MM.1S (cell line): Measurements from ENCODE around the gene PIK3CD.

Experiments used
- DNase-seq: peaks from one replicate; pipeline ENCODE4 v3.0.0-alpha.2; 2015
- H2AFZ ChIP-seq: fragments of 300-600 bp; sonication (generic); 2 replicates; pipeline ENCODE4 v1.6.0; 2016; ENCODE audit warnings: antibody characterized with exemption, low read length
- H3F3A ChIP-seq: fragments of 300-600 bp; sonication (generic); 2 replicates; pipeline ENCODE4 v1.6.1; 2016; ENCODE audit warnings: mild to moderate bottlenecking, antibody characterized with exemption, low read length, moderate library complexity, mixed read lengths; ENCODE audit not compliant: insufficient read depth
- H3K27ac ChIP-seq: fragments of 300-600 bp; sonication (generic); 2 replicates; pipeline ENCODE4 v1.5.1; 2016; ENCODE audit warnings: mild to moderate bottlenecking, low read length
- H3K27me3 ChIP-seq: fragments of 300-600 bp; sonication (generic); replicated peaks from 2 replicates; pipeline ENCODE4 v1.6.0; 2016; ENCODE audit warnings: low read length; ENCODE audit not compliant: insufficient read depth
- H3K36me3 ChIP-seq: fragments of 300-600 bp; sonication (generic); replicated peaks from 2 replicates; pipeline ENCODE4 v1.6.1; 2016; ENCODE audit warnings: mild to moderate bottlenecking, low read length, mixed read lengths; ENCODE audit not compliant: insufficient read depth
- H3K4me1 ChIP-seq: fragments of 300-600 bp; sonication (generic); 2 replicates; pipeline ENCODE4 v1.6.1; 2016; ENCODE audit warnings: low read length, mixed read lengths
- H3K4me2 ChIP-seq: fragments of 300-600 bp; sonication (generic); 2 replicates; pipeline ENCODE4 v1.6.0; 2016; ENCODE audit warnings: low read depth, low read length
- H3K4me3 ChIP-seq: fragments of 300-600 bp; sonication (generic); 2 replicates; pipeline ENCODE4 v1.5.1; 2016; ENCODE audit warnings: low read length, mixed read lengths
- H3K79me2 ChIP-seq: fragments of 300-600 bp; sonication (generic); 2 replicates; pipeline ENCODE4 v1.6.1; 2016; ENCODE audit warnings: mixed run types, low read length, mixed read lengths
- H3K9ac ChIP-seq: fragments of 300-600 bp; sonication (generic); 2 replicates; pipeline ENCODE4 v1.6.1; 2016; ENCODE audit warnings: low read length, mixed read lengths
- H3K9me2 ChIP-seq: fragments of 300-600 bp; sonication (generic); replicated peaks from 2 replicates; pipeline ENCODE4 v1.6.1; 2016; ENCODE audit warnings: mild to moderate bottlenecking, low read length, mixed read lengths; ENCODE audit not compliant: insufficient read depth
- H3K9me3 ChIP-seq: fragments of 300-600 bp; sonication (generic); replicated peaks from 2 replicates; pipeline ENCODE4 v1.6.1; 2016; ENCODE audit warnings: mild to moderate bottlenecking, low read length, mixed read lengths; ENCODE audit not compliant: insufficient read depth
- H4K20me1 ChIP-seq: fragments of 300-600 bp; sonication (generic); 2 replicates; pipeline ENCODE4 v1.6.1; 2016; ENCODE audit warnings: mild to moderate bottlenecking, low read length, moderate library complexity, mixed read lengths; ENCODE audit not compliant: insufficient read depth
- EZH2 ChIP-seq: fragments of 300-600 bp; sonication (generic); optimal IDR thresholded peaks from 2 replicates; pipeline ENCODE3; 2017; ENCODE audit warnings: low read depth, mild to moderate bottlenecking, antibody characterized with exemption, low read length, mixed read lengths
- EZH2phosphoT487 ChIP-seq: fragments of 300-600 bp; sonication (generic); IDR thresholded peaks from 2 replicates; pipeline ENCODE4 v1.6.1; 2018; ENCODE audit warnings: antibody characterized with exemption, low read length
- TF ChIP-seq, protein P1 (sequence below): fragments of 300-600 bp; sonication (generic); IDR thresholded peaks from 2 replicates; pipeline ENCODE4 v1.5.1; 2016; ENCODE audit warnings: antibody characterized with exemption, low read length, mixed read lengths

Gene PIK3CD

DNA sequence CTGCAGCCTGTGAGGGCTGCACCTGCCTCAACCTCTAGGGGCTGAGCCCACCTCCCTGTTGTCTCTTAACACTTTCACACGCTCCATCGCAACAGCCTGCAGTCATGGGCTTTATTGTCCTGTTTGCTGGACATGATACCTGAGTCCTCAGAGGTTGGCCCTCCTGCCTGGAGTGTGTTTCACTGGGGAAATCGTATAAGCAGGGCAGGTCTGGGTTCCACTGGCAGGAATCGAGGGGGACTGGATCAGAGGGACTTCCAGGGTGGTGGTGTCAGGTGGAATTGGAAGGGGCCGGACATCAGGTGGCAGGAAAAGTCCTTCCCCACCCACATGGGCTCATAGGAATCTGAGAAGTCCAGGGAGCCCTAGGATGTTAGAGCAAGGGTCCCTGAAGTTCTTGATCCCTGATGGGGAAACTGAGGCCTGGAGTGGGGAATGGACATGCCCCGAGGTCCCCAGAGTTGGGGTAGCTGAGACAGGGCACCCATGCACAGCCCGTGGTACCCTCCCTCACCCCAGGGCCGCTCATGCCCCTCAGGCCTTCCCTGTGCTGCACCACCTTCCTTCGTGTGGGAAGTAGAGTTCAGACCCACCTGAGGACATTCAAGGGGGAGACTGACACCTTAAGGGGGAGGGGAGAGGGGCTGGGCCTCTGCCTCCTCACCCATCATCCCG is 66.6 kb downstream of the PIK3CD start:
- Histone ChIP-seq H3K9ac (peak overlapping the region; percentile 78), H3K27me3 (no peaks in the 10 kb centered on the region), H3K4me3 (peak overlapping the region; percentile 71), H3K4me1 (peaks cover 17% of the 10 kb centered on the region), H3K9me3 (no peaks in the 10 kb centered on the region), H3K4me2 (peak overlapping the region; percentile 85), H4K20me1 (no peaks in the 10 kb centered on the region), H3K79me2 (0 out of 2 replicates have a peak, but pooled peaks cover 2% of the 10 kb centered on the region), H3F3A (no peaks in the 10 kb centered on the region), H3K36me3 (no peaks in the 10 kb centered on the region), H2AFZ (peak overlapping the region; percentile 91), H3K9me2 (no peaks in the 10 kb centered on the region), H3K27ac (peak overlapping the region; percentile 59; the same call in 1 of the 2 replicates)
- no peak for TF ChIP-seq EZH2phosphoT487
- TF ChIP-seq EZH2: no peak
- TF ChIP-seq, protein P1, sequence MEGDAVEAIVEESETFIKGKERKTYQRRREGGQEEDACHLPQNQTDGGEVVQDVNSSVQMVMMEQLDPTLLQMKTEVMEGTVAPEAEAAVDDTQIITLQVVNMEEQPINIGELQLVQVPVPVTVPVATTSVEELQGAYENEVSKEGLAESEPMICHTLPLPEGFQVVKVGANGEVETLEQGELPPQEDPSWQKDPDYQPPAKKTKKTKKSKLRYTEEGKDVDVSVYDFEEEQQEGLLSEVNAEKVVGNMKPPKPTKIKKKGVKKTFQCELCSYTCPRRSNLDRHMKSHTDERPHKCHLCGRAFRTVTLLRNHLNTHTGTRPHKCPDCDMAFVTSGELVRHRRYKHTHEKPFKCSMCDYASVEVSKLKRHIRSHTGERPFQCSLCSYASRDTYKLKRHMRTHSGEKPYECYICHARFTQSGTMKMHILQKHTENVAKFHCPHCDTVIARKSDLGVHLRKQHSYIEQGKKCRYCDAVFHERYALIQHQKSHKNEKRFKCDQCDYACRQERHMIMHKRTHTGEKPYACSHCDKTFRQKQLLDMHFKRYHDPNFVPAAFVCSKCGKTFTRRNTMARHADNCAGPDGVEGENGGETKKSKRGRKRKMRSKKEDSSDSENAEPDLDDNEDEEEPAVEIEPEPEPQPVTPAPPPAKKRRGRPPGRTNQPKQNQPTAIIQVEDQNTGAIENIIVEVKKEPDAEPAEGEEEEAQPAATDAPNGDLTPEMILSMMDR: no peak
- no peak for DNase-seq

DNA sequence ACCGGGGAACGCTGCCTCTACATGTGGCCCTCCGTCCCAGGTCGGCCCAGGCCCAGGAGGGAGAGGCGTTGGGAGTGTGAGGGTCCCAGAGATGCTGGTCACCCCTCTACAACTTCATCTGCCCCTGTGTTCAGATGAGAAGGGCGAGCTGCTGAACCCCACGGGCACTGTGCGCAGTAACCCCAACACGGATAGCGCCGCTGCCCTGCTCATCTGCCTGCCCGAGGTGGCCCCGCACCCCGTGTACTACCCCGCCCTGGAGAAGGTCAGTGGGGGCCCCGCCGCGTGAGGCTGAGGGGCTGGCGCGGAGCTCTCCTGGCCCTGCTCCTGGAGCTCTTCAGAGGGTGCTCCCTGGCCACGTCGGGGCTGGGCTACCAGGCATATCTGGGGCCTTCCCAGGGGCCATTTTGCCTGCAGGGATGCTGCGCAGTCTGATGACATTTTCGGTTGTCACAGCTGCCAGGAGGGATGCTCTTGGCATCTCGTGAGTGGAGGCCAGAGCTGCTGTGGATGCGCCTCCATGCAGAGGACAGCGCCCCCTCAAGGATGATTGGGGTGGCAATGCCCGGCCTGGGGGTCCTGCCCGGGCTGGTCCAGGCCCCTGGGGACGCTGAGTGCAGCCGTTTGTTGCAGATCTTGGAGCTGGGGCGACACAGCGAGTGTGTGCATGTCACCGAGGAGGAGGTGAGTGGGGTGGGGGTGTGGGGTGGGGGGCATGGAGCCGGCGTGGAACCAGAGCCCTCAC is 68.6 kb downstream of the PIK3CD start:
- Histone ChIP-seq H2AFZ (no peak overlapping the region), H3F3A (no peaks in the 10 kb centered on the region), H3K9me3 (no peaks in the 10 kb centered on the region), H3K4me3 (no peak overlapping the region), H4K20me1 (no peaks in the 10 kb centered on the region), H3K4me2 (no peak overlapping the region), H3K36me3 (no peaks in the 10 kb centered on the region), H3K27me3 (no peaks in the 10 kb centered on the region), H3K27ac (no peak overlapping the region), H3K4me1 (peaks cover 14% of the 10 kb centered on the region), H3K79me2 (0 out of 2 replicates have a peak, but pooled peaks cover 2% of the 10 kb centered on the region), H3K9me2 (no peaks in the 10 kb centered on the region), H3K9ac (no peak overlapping the region)
- DNase-seq: no peak
- TF ChIP-seq EZH2phosphoT487: no peak
- TF ChIP-seq, protein P1: 0 out of 2 replicates have a peak, but pooled peaks have one; percentile 5

DNA sequence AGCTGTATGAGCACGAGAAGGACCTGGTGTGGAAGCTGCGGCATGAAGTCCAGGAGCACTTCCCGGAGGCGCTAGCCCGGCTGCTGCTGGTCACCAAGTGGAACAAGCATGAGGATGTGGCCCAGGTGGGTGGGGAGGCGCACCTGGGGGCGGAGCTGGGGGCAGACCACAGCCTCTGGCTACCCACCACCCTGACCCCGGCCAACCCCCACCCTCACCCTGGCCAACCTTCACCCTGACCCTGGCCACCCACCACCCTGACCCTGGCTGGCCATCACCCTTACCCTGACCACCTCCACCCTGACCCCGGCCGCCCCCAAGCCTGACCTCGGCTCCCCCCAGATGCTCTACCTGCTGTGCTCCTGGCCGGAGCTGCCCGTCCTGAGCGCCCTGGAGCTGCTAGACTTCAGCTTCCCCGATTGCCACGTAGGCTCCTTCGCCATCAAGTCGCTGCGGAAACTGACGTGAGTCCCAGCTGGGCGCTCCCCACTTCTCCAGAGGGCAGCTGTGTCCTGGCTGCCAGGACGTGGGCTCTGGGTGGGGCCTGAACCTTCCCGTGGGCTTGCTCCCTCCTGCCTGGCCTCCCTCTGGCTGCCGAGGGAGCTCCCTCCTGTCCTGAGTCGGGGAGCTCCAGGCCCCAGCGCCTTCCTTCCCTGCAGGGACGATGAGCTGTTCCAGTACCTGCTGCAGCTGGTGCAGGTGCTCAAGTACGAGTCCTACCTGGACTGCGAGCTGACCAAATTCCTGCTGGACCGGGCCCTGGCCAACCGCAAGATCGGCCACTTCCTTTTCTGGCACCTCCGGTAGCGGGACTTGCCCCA is 69.5 kb downstream of the PIK3CD start:
- no peak for DNase-seq
- H4K20me1 ChIP-seq: no peaks in the 10 kb centered on the region
- H3K27ac ChIP-seq: no peak overlapping the region
- H3F3A ChIP-seq: no peaks in the 10 kb centered on the region
- TF ChIP-seq, protein P1: no peak
- no peak for TF ChIP-seq EZH2phosphoT487
- no peak for TF ChIP-seq EZH2
- H2AFZ ChIP-seq: peak overlapping the region; percentile 84
- no peaks in the 10 kb centered on the region for H3K9me2 ChIP-seq
- no peaks in the 10 kb centered on the region for H3K36me3 ChIP-seq
- H3K4me3 ChIP-seq: peak overlapping the region; percentile 40
- no peaks in the 10 kb centered on the region for H3K27me3 ChIP-seq
- peaks cover 14% of the 10 kb centered on the region for H3K4me1 ChIP-seq
- no peak overlapping the region for H3K9ac ChIP-seq
- H3K79me2 ChIP-seq: 0 out of 2 replicates have a peak, but pooled peaks cover 2% of the 10 kb centered on the region
- no peaks in the 10 kb centered on the region for H3K9me3 ChIP-seq
- peak overlapping the region; percentile 87 for H3K4me2 ChIP-seq
